ENCODE results near the gene C1QTNF8. TPM values are rescaled to one million over a fixed set of nuclear protein-coding genes. Genes with fewer than 3 reads are reported as not detected.

Gene C1QTNF8
- total RNA-seq, 1 experiment from 2014 or later: not detected

GRCh38 chr16:1059310-1059709, 36.7 kb downstream of the C1QTNF8 start:
- H3K27ac Mint-ChIP-seq (ENCODE audit: unreplicated experiment): no peak overlapping the region
- H3K36me3 Mint-ChIP-seq (ENCODE audit: insufficient read depth, unreplicated experiment): no peaks in the 10 kb centered on the region
- DNase-seq: no peak
- H3K9me3 Mint-ChIP-seq (ENCODE audit: low read depth, unreplicated experiment): no peaks in the 10 kb centered on the region
- no peaks in the 10 kb centered on the region for H3K4me1 Mint-ChIP-seq (ENCODE audit: low read depth, unreplicated experiment)
- CTCF ChIA-PET: interaction anchor here (1.1 kb wide), 1 partner anchor 41 kb away, joined by 6 read pairs; no protein-coding TSS in a partner anchor
- no TSS peak for BruUV-seq (replicated peaks)
- intact Hi-C loops (cut with micrococcal nuclease; ENCODE audit: unreplicated experiment): no loop called here
- peaks cover 81% of the 10 kb centered on the region for H3K27me3 Mint-ChIP-seq (ENCODE audit: unreplicated experiment)
- TF ChIP-seq CTCF (IDR thresholded peaks at IDR 0.05; ENCODE audit: unreplicated experiment): no peak
- no peak overlapping the region for H3K4me3 Mint-ChIP-seq (ENCODE audit: low read depth, unreplicated experiment)

GRCh38 chr16:1058216-1058615, 37.8 kb downstream of the C1QTNF8 start:
- CTCF ChIA-PET: interaction anchor here (1.4 to 1.5 kb wide), 2 partner anchors 251 to 346 kb away, joined by 4 to 5 read pairs; no protein-coding TSS in a partner anchor
- no TSS peak for BruUV-seq (replicated peaks)
- no peak for TF ChIP-seq CTCF (IDR thresholded peaks at IDR 0.05; ENCODE audit: unreplicated experiment)
- intact Hi-C loops (cut with micrococcal nuclease; ENCODE audit: unreplicated experiment): no loop called here
- peaks cover 79% of the 10 kb centered on the region for H3K27me3 Mint-ChIP-seq (ENCODE audit: unreplicated experiment)
- no peak overlapping the region for H3K27ac Mint-ChIP-seq (ENCODE audit: unreplicated experiment)
- H3K4me1 Mint-ChIP-seq (ENCODE audit: low read depth, unreplicated experiment): no peaks in the 10 kb centered on the region
- no peak for DNase-seq
- H3K36me3 Mint-ChIP-seq (ENCODE audit: insufficient read depth, unreplicated experiment): no peaks in the 10 kb centered on the region
- H3K4me3 Mint-ChIP-seq (ENCODE audit: low read depth, unreplicated experiment): no peak overlapping the region
- H3K9me3 Mint-ChIP-seq (ENCODE audit: low read depth, unreplicated experiment): no peaks in the 10 kb centered on the region

DNA sequence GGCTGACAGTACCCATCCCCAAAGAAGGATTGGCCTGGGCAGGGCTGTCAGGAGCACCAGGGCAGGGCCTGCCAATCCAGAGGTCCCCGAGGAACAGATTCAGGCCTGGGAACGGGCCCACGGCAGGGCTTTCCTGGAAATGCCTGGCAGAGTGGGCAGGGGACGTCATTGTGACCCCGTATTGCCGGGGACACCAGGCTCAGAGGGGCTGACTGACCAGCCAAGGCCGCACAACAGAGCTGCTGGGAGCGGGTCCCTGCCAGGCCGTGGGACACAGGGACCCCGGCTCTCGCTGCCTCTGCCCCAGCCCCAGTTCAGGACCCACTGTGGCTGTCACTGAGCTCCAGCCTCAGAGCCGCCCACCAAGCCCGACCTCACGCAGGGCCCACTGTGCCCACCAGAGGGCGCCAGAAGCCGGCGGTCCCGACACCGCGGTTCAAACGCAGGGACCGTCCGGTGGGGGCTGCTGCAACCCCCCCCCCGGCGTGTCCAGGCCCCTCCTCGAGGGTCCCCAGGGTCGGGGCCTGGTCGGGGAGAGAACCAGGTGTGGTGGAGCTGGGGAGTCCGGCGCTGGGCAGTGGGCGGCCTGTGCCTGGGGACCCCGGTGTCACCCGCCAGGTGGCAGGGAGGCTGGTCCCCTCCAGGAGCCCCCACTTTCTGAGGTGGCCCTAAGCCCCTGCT, 38.7 kb downstream of the C1QTNF8 start:
- intact Hi-C loops (cut with micrococcal nuclease; ENCODE audit: unreplicated experiment): no loop called here
- peak; percentile 88 for DNase-seq
- no TSS peak for BruUV-seq (replicated peaks)
- Mint-ChIP-seq H3K4me1 (ENCODE audit: low read depth, unreplicated experiment) (no peaks in the 10 kb centered on the region), H3K4me3 (ENCODE audit: low read depth, unreplicated experiment) (no peak overlapping the region), H3K27me3 (ENCODE audit: unreplicated experiment) (peaks cover 79% of the 10 kb centered on the region), H3K36me3 (ENCODE audit: insufficient read depth, unreplicated experiment) (no peaks in the 10 kb centered on the region), H3K9me3 (ENCODE audit: low read depth, unreplicated experiment) (no peaks in the 10 kb centered on the region), H3K27ac (ENCODE audit: unreplicated experiment) (no peak overlapping the region)
- CTCF ChIA-PET: interaction anchor here (0.6 to 1.8 kb wide), 9 partner anchors 21 to 345 kb away, joined by 3 to 8 read pairs (median 4); no protein-coding TSS in a partner anchor
- peak; percentile 98 for TF ChIP-seq CTCF (IDR thresholded peaks at IDR 0.05; ENCODE audit: unreplicated experiment)

- no peak for DNase-seq
- no peaks in the 10 kb centered on the region for H3K4me1 Mint-ChIP-seq (ENCODE audit: low read depth, unreplicated experiment)
- no TSS peak for BruUV-seq (replicated peaks)
- H3K27ac Mint-ChIP-seq (ENCODE audit: unreplicated experiment): no peak overlapping the region
- H3K36me3 Mint-ChIP-seq (ENCODE audit: insufficient read depth, unreplicated experiment): no peaks in the 10 kb centered on the region
- CTCF ChIA-PET: interaction anchor here (0.6 to 1.8 kb wide), 6 partner anchors 9 to 344 kb away, joined by 3 to 8 read pairs (median 4); no protein-coding TSS in a partner anchor
- H3K27me3 Mint-ChIP-seq (ENCODE audit: unreplicated experiment): peaks cover 79% of the 10 kb centered on the region
- no peak overlapping the region for H3K4me3 Mint-ChIP-seq (ENCODE audit: low read depth, unreplicated experiment)
- TF ChIP-seq CTCF (IDR thresholded peaks at IDR 0.05; ENCODE audit: unreplicated experiment): no peak
- no peaks in the 10 kb centered on the region for H3K9me3 Mint-ChIP-seq (ENCODE audit: low read depth, unreplicated experiment)
- intact Hi-C loops (cut with micrococcal nuclease; ENCODE audit: unreplicated experiment): no loop called here
Observed at GRCh38 chr16:1056196-1056595, 39.8 kb downstream of the C1QTNF8 start.
